SK-N-SH (cell line): Measurements from ENCODE around the gene GNAZ.

ENCODE experiments used
- CTCF ChIP-seq: fragments of 200-600 bp; sonication (generic); IDR thresholded peaks from 2 replicates; pipeline ENCODE4 v1.6.1; 2017; ENCODE audit warnings: antibody characterized with exemption, mild to moderate bottlenecking, moderate library complexity
- EP300 ChIP-seq, 2 experiments: IDR thresholded peaks; 2 replicates each; pipeline versions ENCODE4 v1.4.0 to v1.6.1; 2012; ENCODE audit warnings: borderline replicate concordance in 1 of 2, low read depth in 1 of 2, low read length in 1 of 2
- EZH2phosphoT487 ChIP-seq: fragments of 200-600 bp; sonication (generic); IDR thresholded peaks from 2 replicates; pipeline ENCODE4 v1.6.1; 2017; ENCODE audit warnings: low read depth, mixed run types, mild to moderate bottlenecking, antibody characterized with exemption, moderate library complexity, borderline replicate concordance
- GABPA ChIP-seq: IDR thresholded peaks from 2 replicates; pipeline ENCODE4 v1.4.0; 2012; ENCODE audit warnings: low read depth, mild to moderate bottlenecking
- MAX ChIP-seq: IDR thresholded peaks from 2 replicates; pipeline ENCODE4 v1.4.0; 2012; ENCODE audit warnings: low read depth
- MEF2A ChIP-seq: IDR thresholded peaks from 2 replicates; pipeline ENCODE4 v1.4.0; 2012; ENCODE audit warnings: low read depth, borderline replicate concordance
- POLR2AphosphoS5 ChIP-seq: IDR thresholded peaks from 2 replicates; pipeline ENCODE4 v1.6.1; 2012; ENCODE audit warnings: low read depth, low read length
- RCOR1 ChIP-seq: fragments of 150-350 bp; IDR thresholded peaks from 2 replicates; pipeline ENCODE4 v1.6.1; 2017; ENCODE audit warnings: antibody characterized with exemption, low read length
- RFX5 ChIP-seq: IDR thresholded peaks from 2 replicates; pipeline ENCODE4 v1.6.1; 2012; ENCODE audit warnings: mild to moderate bottlenecking, improper control_type of control experiment, low read length
- RXRA ChIP-seq: IDR thresholded peaks from 2 replicates; pipeline ENCODE4 v1.4.0; 2012; ENCODE audit warnings: low read depth, mild to moderate bottlenecking, borderline replicate concordance
- SMC3 ChIP-seq: IDR thresholded peaks from 2 replicates; pipeline ENCODE4 v1.6.1; 2012; ENCODE audit warnings: low read depth, low read length, improper control_type of control experiment
- USF2 ChIP-seq: fragments of 150-350 bp; IDR thresholded peaks from 2 replicates; pipeline ENCODE4 v1.6.1; 2017; ENCODE audit warnings: antibody characterized with exemption, low read length, low read depth, borderline replicate concordance
- TF ChIP-seq, protein P1 (sequence below): IDR thresholded peaks from 2 replicates; pipeline ENCODE4 v1.4.0; 2012; ENCODE audit warnings: low read depth, borderline replicate concordance

GRCh38 chr22:23073526-23074229 lies 3.4 kb downstream of the GNAZ start:
- TF ChIP-seq CTCF: no peak
- TF ChIP-seq POLR2AphosphoS5: no peak
- no peak for TF ChIP-seq USF2
- TF ChIP-seq MAX: no peak
- TF ChIP-seq EP300 (IDR thresholded peaks at IDR 0.05; ENCODE audit: borderline replicate concordance in 1 of 2, low read depth in 1 of 2, low read length in 1 of 2): no peak
- TF ChIP-seq RFX5: no peak
- TF ChIP-seq GABPA: no peak
- TF ChIP-seq, protein P1, sequence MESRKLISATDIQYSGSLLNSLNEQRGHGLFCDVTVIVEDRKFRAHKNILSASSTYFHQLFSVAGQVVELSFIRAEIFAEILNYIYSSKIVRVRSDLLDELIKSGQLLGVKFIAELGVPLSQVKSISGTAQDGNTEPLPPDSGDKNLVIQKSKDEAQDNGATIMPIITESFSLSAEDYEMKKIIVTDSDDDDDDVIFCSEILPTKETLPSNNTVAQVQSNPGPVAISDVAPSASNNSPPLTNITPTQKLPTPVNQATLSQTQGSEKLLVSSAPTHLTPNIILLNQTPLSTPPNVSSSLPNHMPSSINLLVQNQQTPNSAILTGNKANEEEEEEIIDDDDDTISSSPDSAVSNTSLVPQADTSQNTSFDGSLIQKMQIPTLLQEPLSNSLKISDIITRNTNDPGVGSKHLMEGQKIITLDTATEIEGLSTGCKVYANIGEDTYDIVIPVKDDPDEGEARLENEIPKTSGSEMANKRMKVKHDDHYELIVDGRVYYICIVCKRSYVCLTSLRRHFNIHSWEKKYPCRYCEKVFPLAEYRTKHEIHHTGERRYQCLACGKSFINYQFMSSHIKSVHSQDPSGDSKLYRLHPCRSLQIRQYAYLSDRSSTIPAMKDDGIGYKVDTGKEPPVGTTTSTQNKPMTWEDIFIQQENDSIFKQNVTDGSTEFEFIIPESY: no peak
- no peak for TF ChIP-seq RXRA
- no peak for TF ChIP-seq SMC3
- TF ChIP-seq RCOR1: no peak
- no peak for TF ChIP-seq MEF2A
- TF ChIP-seq EZH2phosphoT487: no peak
